ENCODE measurements around the gene S1PR5. TPM values are rescaled to one million over a fixed set of nuclear protein-coding genes. Genes with fewer than 3 reads are reported as not detected.

S1PR5 gene
- polyA plus RNA-seq, 2 donors: 9.4 to 12.1 TPM

Other genes starting within 250 kb of the S1PR5 start
- gene ICAM1, start 246.3 kb downstream of the S1PR5 start, polyA plus RNA-seq: 1 to 10 TPM; 4.8 to 8.8 TPM
- gene ICAM4, start 230.5 kb downstream of the S1PR5 start, polyA plus RNA-seq: under 1 TPM; 0.12 to 0.26 TPM
- under 1 TPM; 0.27 to 0.45 TPM for gene ICAM5, start 227.5 kb downstream of the S1PR5 start, polyA plus RNA-seq
- gene ZGLP1, start 207.6 kb downstream of the S1PR5 start, polyA plus RNA-seq: 1 to 10 TPM; 2.0 to 8.2 TPM
- 10 to 100 TPM; 18.3 to 18.5 TPM for gene FDX2, start 201.4 kb downstream of the S1PR5 start, polyA plus RNA-seq
- gene RAVER1, start 183.9 kb downstream of the S1PR5 start, polyA plus RNA-seq: 1 to 10 TPM; 7.1 to 8.2 TPM
- gene ICAM3, start 177.8 kb downstream of the S1PR5 start, polyA plus RNA-seq: 1 to 10 TPM; 3.8 to 5.8 TPM
- gene TYK2, start 136.9 kb downstream of the S1PR5 start, polyA plus RNA-seq: 10 to 100 TPM; 56.2 to 96.8 TPM
- gene CDC37, start 113.9 kb downstream of the S1PR5 start, polyA plus RNA-seq: 100 to 1,000 TPM; 162 to 206 TPM
- gene PDE4A, start 96.9 kb downstream of the S1PR5 start, polyA plus RNA-seq: 1 to 10 TPM; 1.2 to 1.3 TPM
- gene KEAP1, start 14.1 kb downstream of the S1PR5 start, polyA plus RNA-seq: 10 to 100 TPM; 54.2 to 63.9 TPM
- 10 to 100 TPM; 43.9 to 53.6 TPM for gene ATG4D, start 26.5 kb upstream of the S1PR5 start, polyA plus RNA-seq
- gene KRI1, start 48.6 kb upstream of the S1PR5 start, polyA plus RNA-seq: 10 to 100 TPM; 16.4 to 25.3 TPM
- 10 to 100 TPM in 1 of 2 donors, 1 to 10 TPM in 1; 4.6 to 11.7 TPM for gene CDKN2D, start 51.5 kb upstream of the S1PR5 start, polyA plus RNA-seq
- gene AP1M2, start 69.9 kb upstream of the S1PR5 start, polyA plus RNA-seq: 10 to 100 TPM; 54.2 to 55.4 TPM
- 10 to 100 TPM; 70.5 to 76.8 TPM for gene SLC44A2, start 108.1 kb upstream of the S1PR5 start, polyA plus RNA-seq
- 100 to 1,000 TPM in 1 of 2 donors, 10 to 100 TPM in 1; 84.2 to 107 TPM for gene ILF3, start 136.9 kb upstream of the S1PR5 start, polyA plus RNA-seq
- 10 to 100 TPM; 53.2 to 86.4 TPM for gene QTRT1, start 184.0 kb upstream of the S1PR5 start, polyA plus RNA-seq
- gene DNM2, start 200.6 kb upstream of the S1PR5 start, polyA plus RNA-seq: 10 to 100 TPM; 68.4 to 87.9 TPM

Data from esophagus (tissue), 2 donors.